Endothelial cell of umbilical vein (primary cell): ENCODE results near the gene BUB1. TPM values are rescaled to one million over a fixed set of nuclear protein-coding genes. Genes with fewer than 3 reads are reported as not detected.

Source experiments
- BruUV-seq: library from RNA; stranded (reverse); fragments of 400-500 nt; replicated peaks from 2 replicates; lab custom pipeline; 2021; lab: Mats Ljungman, UMichigan
- CTCF ChIA-PET: fragments of 300-600, 350-600 bp; sonication (Branson Sonifier 250); formaldehyde crosslinking; loops from one replicate; lab custom pipeline; 2021; ENCODE audit warnings: antibody characterized with exemption, inconsistent platforms; lab: Charles Lee
- POLR2A ChIA-PET: fragments of 300-600, 350-600 bp; sonication (Branson Sonifier 250); formaldehyde crosslinking; loops from one replicate; lab custom pipeline; 2021; ENCODE audit warnings: antibody characterized with exemption, inconsistent platforms; lab: Charles Lee
- DNase-seq: peaks from one replicate; pipeline ENCODE4 v3.0.0-alpha.2; 2011; ENCODE audit warnings: low read depth, low spot score
- FAIRE-seq: peaks from 2 replicates; lab custom pipeline; 2011; peaks lifted over from hg19 to GRCh38; lab: Jason Lieb, UNC
- H2AFZ ChIP-seq: 2 replicates; pipeline ENCODE4 v1.6.0; 2012; ENCODE audit warnings: low read depth, low read length, control low read depth, inconsistent platforms
- H3K27ac ChIP-seq: 2 replicates; pipeline ENCODE4 v1.5.1; 2011; ENCODE audit warnings: low read depth, mild to moderate bottlenecking, control low read depth, low read length, moderate library complexity; ENCODE audit not compliant: insufficient read depth
- H3K27me3 ChIP-seq, 2 experiments: 2 replicates each; pipeline versions ENCODE4 v1.6.0 to v1.6.1; 2011; ENCODE audit warnings: low read length in 2 of 2, mixed read lengths in 1 of 2; ENCODE audit not compliant: control insufficient read depth in 2 of 2, insufficient read depth in 2 of 2
- H3K36me3 ChIP-seq, 2 experiments: 2 replicates in 1 of 2; 3 replicates in 1 of 2; pipeline ENCODE4 v1.5.1; 2011; ENCODE audit warnings: low read length in 2 of 2, mild to moderate bottlenecking in 1 of 2, moderate library complexity in 1 of 2; ENCODE audit not compliant: control insufficient read depth in 2 of 2, insufficient read depth in 2 of 2; ENCODE audit errors: extremely low read depth in 1 of 2
- H3K4me1 ChIP-seq: 3 replicates; pipeline ENCODE4 v1.5.1; 2011; ENCODE audit warnings: mild to moderate bottlenecking, low read length; ENCODE audit not compliant: control insufficient read depth, insufficient read depth; ENCODE audit errors: extremely low read depth
- H3K4me2 ChIP-seq: 2 replicates; pipeline ENCODE4 v1.6.1; 2011; ENCODE audit warnings: low read length, control low read depth, mixed read lengths; ENCODE audit not compliant: insufficient read depth
- H3K4me3 ChIP-seq, 3 experiments: fragments of 200-600 bp in 1 of 3; sonication (generic), shearing (Covaris generic) in 1 of 3; replicated peaks in 1 of 3; 2 replicates each; pipeline ENCODE4 v1.5.1; 2011 to 2016; ENCODE audit warnings: control low read depth in 3 of 3, low read length in 3 of 3, mild to moderate bottlenecking in 2 of 3, inconsistent platforms in 1 of 3, low read depth in 1 of 3, moderate library complexity in 1 of 3; ENCODE audit not compliant: insufficient read depth in 1 of 3
- H3K79me2 ChIP-seq: 2 replicates; pipeline ENCODE4 v1.6.0; 2012; ENCODE audit warnings: low read length, inconsistent platforms; ENCODE audit not compliant: control insufficient read depth, insufficient read depth
- H3K9ac ChIP-seq: replicated peaks from 2 replicates; pipeline ENCODE3; 2011; ENCODE audit warnings: low read length, control low read depth; ENCODE audit not compliant: insufficient read depth; ENCODE audit errors: extremely low read depth
- H3K9me1 ChIP-seq: replicated peaks from 3 replicates; pipeline ENCODE4 v1.6.0; 2011; ENCODE audit warnings: mild to moderate bottlenecking, low read length; ENCODE audit not compliant: control insufficient read depth, insufficient read depth; ENCODE audit errors: extremely low read depth
- H3K9me3 ChIP-seq: replicated peaks from 2 replicates; pipeline ENCODE4 v1.5.1; 2012; ENCODE audit warnings: low read length, inconsistent platforms; ENCODE audit not compliant: control insufficient read depth, insufficient read depth
- H4K20me1 ChIP-seq: replicated peaks from 2 replicates; pipeline ENCODE3; 2011; ENCODE audit warnings: mild to moderate bottlenecking, low read length; ENCODE audit not compliant: control insufficient read depth, insufficient read depth; ENCODE audit errors: extremely low read depth
- EZH2 ChIP-seq: IDR thresholded peaks from 2 replicates; pipeline ENCODE4 v1.6.1; 2012; ENCODE audit warnings: borderline replicate concordance, low read depth, mild to moderate bottlenecking, moderate library complexity, low read length, inconsistent platforms; ENCODE audit not compliant: severe bottlenecking
- FOS ChIP-seq: IDR thresholded peaks from 2 replicates; pipeline ENCODE4 v1.6.1; 2011; ENCODE audit warnings: mild to moderate bottlenecking, low read length, moderate library complexity, borderline replicate concordance; ENCODE audit not compliant: insufficient read depth
- GATA2 ChIP-seq: IDR thresholded peaks from 2 replicates; pipeline ENCODE4 v1.7.0; 2011; ENCODE audit warnings: low read depth, mild to moderate bottlenecking, moderate library complexity, mixed read lengths, low read length; ENCODE audit not compliant: insufficient read length, insufficient read depth
- JUN ChIP-seq: IDR thresholded peaks from 2 replicates; pipeline ENCODE4 v1.6.1; 2011; ENCODE audit warnings: borderline replicate concordance, low read depth; ENCODE audit not compliant: insufficient read length, insufficient read depth
- MAX ChIP-seq: IDR thresholded peaks from 2 replicates; pipeline ENCODE4 v1.6.1; 2011; ENCODE audit not compliant: insufficient read depth, insufficient read length
- MYC ChIP-seq: IDR thresholded peaks from one replicate; pipeline ENCODE4 v1.6.1; 2011; ENCODE audit warnings: mild to moderate bottlenecking, low read depth, low read length
- POLR2A ChIP-seq: IDR thresholded peaks from 2 replicates; pipeline ENCODE4 v1.6.1; 2012; ENCODE audit warnings: low read depth, mild to moderate bottlenecking, control low read depth, low read length
- POLR2AphosphoS5 ChIP-seq: IDR thresholded peaks from 2 replicates; pipeline ENCODE4 v1.6.1; 2012; ENCODE audit warnings: low read depth, mild to moderate bottlenecking, control low read depth, low read length, moderate library complexity; ENCODE audit not compliant: insufficient read depth
- dilution Hi-C: fragments of 300-500 bp; cut with MboI; formaldehyde crosslinking; loops from one replicate; pipeline ENCODE4 v1.15.0; 2019; ENCODE audit warnings: low sequenced_read_pairs; ENCODE audit not compliant: extremely low pct_ligation_motif_present
- intact Hi-C: fragments of 100-400 bp; cut with micrococcal nuclease; formaldehyde crosslinking; loops from one replicate; pipeline ENCODE4 v1.10.0; 2022
- polyA plus RNA-seq, 4 experiments: library from polyadenylated mRNA; depleted of rRNA in 3 of 4; stranded (reverse) in 3 of 4; unstranded in 1 of 4; fragments of >200 nt; gene quantifications; 2 replicates each; pipeline versions ENCODE4 v1.2.1 to v1.2.3, GENCODE V29; 2011 to 2012; ENCODE audit warnings: missing spikeins in 1 of 4
- total RNA-seq: library from RNA; stranded (reverse); gene quantifications from 2 replicates; pipeline ENCODE4 v1.2.3, GENCODE V29; 2021
- TF ChIP-seq, protein P1 (sequence below), 2 donors: IDR thresholded peaks; 1 replicate in 1 of 2; 2 replicates in 1 of 2; pipeline ENCODE4 v1.5.1; 2011; ENCODE audit warnings: low read length in 2 of 2, mild to moderate bottlenecking in 2 of 2, moderate library complexity in 2 of 2, control low read depth in 1 of 2, inconsistent platforms in 1 of 2, low read depth in 1 of 2; ENCODE audit not compliant: insufficient read depth in 1 of 2; ENCODE audit errors: extremely low read depth in 1 of 2

BUB1 gene
- total and polyA plus RNA-seq, 2 donors (not counting 3 experiments of a cell fraction or from before 2014, with no cell fraction given): 16.1 to 66.4 TPM

DNA sequence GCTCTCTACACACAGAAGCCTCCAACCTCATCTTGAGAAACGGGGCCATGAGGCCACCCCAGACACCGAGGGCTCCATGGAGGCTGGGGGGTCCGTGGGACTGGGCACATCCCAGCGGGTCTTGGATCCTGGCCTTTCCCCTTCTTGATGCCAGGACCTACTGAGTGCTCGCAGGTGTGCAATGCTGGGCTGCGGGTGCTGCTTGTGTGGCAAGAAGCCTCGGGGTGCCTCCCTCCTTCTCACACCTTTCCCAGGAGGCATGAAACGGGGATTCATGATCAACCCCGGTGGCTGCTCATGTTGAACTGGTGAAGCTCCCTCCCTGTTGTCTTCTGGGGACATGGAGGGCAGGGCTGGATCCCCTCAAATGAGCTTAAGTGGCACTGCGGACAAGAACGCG lies 2.0 kb upstream of the BUB1 start:
- no peak overlapping the region for H2AFZ ChIP-seq
- DNase-seq (no peak), FAIRE-seq (no peak)
- H3K27me3 ChIP-seq: peaks cover 9 to 19% of the 10 kb centered on the region in 2 experiments
- TF ChIP-seq POLR2A: no peak
- TF ChIP-seq EZH2: peak; percentile 43
- no peaks in the 10 kb centered on the region for H3K9me1 ChIP-seq
- no peak overlapping the region for H3K4me3 ChIP-seq
- ChIA-PET CTCF (interaction anchor here (1.0 to 2.9 kb wide), 3 partner anchors 36 to 76 kb away, joined by 3 to 37 read pairs (median 11); no protein-coding TSS in a partner anchor), POLR2A (no interaction called here)
- BruUV-seq: no TSS peak
- dilution Hi-C loops: no loop called here
- no peaks in the 10 kb centered on the region for H3K9me3 ChIP-seq
- peaks cover 30% of the 10 kb centered on the region for H3K79me2 ChIP-seq
- no peak overlapping the region for H3K9ac ChIP-seq
- H3K36me3 ChIP-seq: no peaks in the 10 kb centered on the region
- H3K27ac ChIP-seq: no peak overlapping the region
- intact Hi-C loops: no loop called here
- H4K20me1 ChIP-seq: no peaks in the 10 kb centered on the region
- peaks cover 32% of the 10 kb centered on the region for H3K4me1 ChIP-seq
- no peak overlapping the region for H3K4me2 ChIP-seq

GRCh38 chr2:110679337-110679707 lies 1.5 kb upstream of the BUB1 start:
- POLR2A ChIA-PET: no interaction called here
- CTCF ChIA-PET: interaction anchor here (0.9 to 2.9 kb wide), 3 partner anchors 12 to 76 kb away, joined by 3 to 37 read pairs (median 3); no protein-coding TSS in a partner anchor
- Histone ChIP-seq H3K9ac (no peak overlapping the region), H3K27me3 (peaks cover 9 to 14% of the 10 kb centered on the region in 2 experiments), H3K36me3 (no peaks in the 10 kb centered on the region), H2AFZ (peak overlapping the region; percentile 30), H4K20me1 (no peaks in the 10 kb centered on the region), H3K27ac (no peak overlapping the region), H3K4me2 (peak overlapping the region; percentile 89), H3K79me2 (peaks cover 35% of the 10 kb centered on the region), H3K4me3 (no peak overlapping the region), H3K4me1 (peaks cover 35% of the 10 kb centered on the region), H3K9me1 (no peaks in the 10 kb centered on the region), H3K9me3 (no peaks in the 10 kb centered on the region)
- DNase-seq: peak; percentile 52
- dilution Hi-C loops (no loop called here), intact Hi-C loops (no loop called here)
- no TSS peak for BruUV-seq
- TF ChIP-seq MYC (no peak), EZH2 (no peak), POLR2AphosphoS5 (no peak), POLR2A (no peak), MAX (no peak), JUN (no peak), FOS (no peak), GATA2 (no peak)
- TF ChIP-seq, protein P1, sequence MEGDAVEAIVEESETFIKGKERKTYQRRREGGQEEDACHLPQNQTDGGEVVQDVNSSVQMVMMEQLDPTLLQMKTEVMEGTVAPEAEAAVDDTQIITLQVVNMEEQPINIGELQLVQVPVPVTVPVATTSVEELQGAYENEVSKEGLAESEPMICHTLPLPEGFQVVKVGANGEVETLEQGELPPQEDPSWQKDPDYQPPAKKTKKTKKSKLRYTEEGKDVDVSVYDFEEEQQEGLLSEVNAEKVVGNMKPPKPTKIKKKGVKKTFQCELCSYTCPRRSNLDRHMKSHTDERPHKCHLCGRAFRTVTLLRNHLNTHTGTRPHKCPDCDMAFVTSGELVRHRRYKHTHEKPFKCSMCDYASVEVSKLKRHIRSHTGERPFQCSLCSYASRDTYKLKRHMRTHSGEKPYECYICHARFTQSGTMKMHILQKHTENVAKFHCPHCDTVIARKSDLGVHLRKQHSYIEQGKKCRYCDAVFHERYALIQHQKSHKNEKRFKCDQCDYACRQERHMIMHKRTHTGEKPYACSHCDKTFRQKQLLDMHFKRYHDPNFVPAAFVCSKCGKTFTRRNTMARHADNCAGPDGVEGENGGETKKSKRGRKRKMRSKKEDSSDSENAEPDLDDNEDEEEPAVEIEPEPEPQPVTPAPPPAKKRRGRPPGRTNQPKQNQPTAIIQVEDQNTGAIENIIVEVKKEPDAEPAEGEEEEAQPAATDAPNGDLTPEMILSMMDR (IDR thresholded peaks at IDR 0.05; ENCODE audit: extremely low read depth in 1 of 2, insufficient read depth in 1 of 2, low read depth in 1 of 2, low read length in 2 of 2): no peak
- FAIRE-seq: peak; percentile 18
